Measurements from ENCODE around the gene TMEM120A.
A peak's percentile ranks its signal among the peaks of the same experiment; 100 is the strongest.
"Not testable (repeated sequence)": the region's sequence is repeated elsewhere in the genome, so short reads cannot be mapped to it uniquely, and the experiment has no call there.

The TMEM120A gene

GRCh38 chr7:75994388-75995051, at the start of gene TMEM120A:
Gene TMEM120A (minus strand): TSS chr7:75994595. CDS start chr7:75994570, 25 bp downstream.
- peak; percentile 79 for DNase-seq

GRCh38 chr7:76040126-76040525, 45.7 kb upstream of the TMEM120A start:
- DNase-seq: no peak

GRCh38 chr7:76037310-76037709, 42.9 kb upstream of the TMEM120A start:
- DNase-seq: no peak

GRCh38 chr7:76031964-76032363, 37.6 kb upstream of the TMEM120A start:
- DNase-seq: no peak

GRCh38 chr7:76029682-76030081, 35.3 kb upstream of the TMEM120A start:
- DNase-seq: not testable (repeated sequence)

- peak; percentile 67 for DNase-seq
Observed at GRCh38 chr7:76023002-76023401, 28.6 kb upstream of the TMEM120A start.

- DNase-seq: no peak
Observed at GRCh38 chr7:76022026-76022780, 27.8 kb upstream of the TMEM120A start.

- peak; percentile 38 for DNase-seq
Observed at GRCh38 chr7:76020031-76020714, 25.8 kb upstream of the TMEM120A start.

GRCh38 chr7:76018520-76018919, 24.1 kb upstream of the TMEM120A start:
- not testable (repeated sequence) for DNase-seq

GRCh38 chr7:76016191-76016947, 22.0 kb upstream of the TMEM120A start:
- DNase-seq: no peak

- no peak for DNase-seq
Observed at GRCh38 chr7:76011442-76011861, 17.1 kb upstream of the TMEM120A start.

GRCh38 chr7:76009672-76010600, 15.5 kb upstream of the TMEM120A start:
- no peak for DNase-seq

GRCh38 chr7:76008156-76008687, 13.8 kb upstream of the TMEM120A start:
- no peak for DNase-seq

GRCh38 chr7:76005004-76005403, 10.6 kb upstream of the TMEM120A start:
- DNase-seq: not testable (repeated sequence)

GRCh38 chr7:76003351-76003750, 9.0 kb upstream of the TMEM120A start:
- DNase-seq: no peak

GRCh38 chr7:76002822-76003221, 8.4 kb upstream of the TMEM120A start:
- DNase-seq: no peak

- no peak for DNase-seq
Observed at GRCh38 chr7:76002139-76002538, 7.7 kb upstream of the TMEM120A start.

GRCh38 chr7:76000566-76000965, 6.2 kb upstream of the TMEM120A start:
- no peak for DNase-seq

- no peak for DNase-seq
Observed at GRCh38 chr7:75998038-75998437, 3.6 kb upstream of the TMEM120A start.

GRCh38 chr7:75996476-75996875, 2.1 kb upstream of the TMEM120A start:
- DNase-seq: no peak

GRCh38 chr7:75995996-75996395, 1.6 kb upstream of the TMEM120A start:
- no peak for DNase-seq

GRCh38 chr7:75995052-75995471, 667 bp upstream of the TMEM120A start:
- DNase-seq: no peak
